ENCODE results near the gene ZNF317.

GRCh38 chr19:9161427-9161826 lies 21.2 kb downstream of the ZNF317 start:
- TF ChIP-seq POLR2A (IDR thresholded peaks at IDR 0.05; ENCODE audit: low read length) (no peak), GATA1 (IDR thresholded peaks at IDR 0.05; ENCODE audit: low read depth, low read length) (no peak)

All from erythroblast (primary cell).